ENCODE results near the gene MCHR1. TPM values are rescaled to one million over a fixed set of nuclear protein-coding genes. Genes with fewer than 3 reads are reported as not detected.

The MCHR1 gene
- total and polyA plus RNA-seq, 2 of the 4 experiments (the other 2 are of a cell fraction), result 1.4 to 3.2 TPM

- no peak overlapping the region for H3K4me3 ChIP-seq (ENCODE audit: insufficient read depth, low read depth, low read length)
- POLR2A ChIA-PET (ENCODE audit: unreplicated experiment), result interaction anchor here (0.5 to 1.1 kb wide), 2 partner anchors 11 to 57 kb away, joined by 4 to 5 read pairs; no protein-coding TSS in a partner anchor
- intact Hi-C loops (cut with micrococcal nuclease) (no loop called here), in situ Hi-C loops (cut with MboI; ENCODE audit: low sequenced_read_pairs) (no loop called here), dilution Hi-C loops (cut with HindIII; ENCODE audit: low sequenced_read_pairs, unreplicated experiment) (no loop called here)
- ATAC-seq (ENCODE audit: low read depth) (peak; percentile 74), DNase-seq (peak; percentile 49)
- peak overlapping the region; percentile 50; the same call in 1 of the 2 replicates for H3K14ac ChIP-seq (replicated peaks; ENCODE audit: low read depth, low read length)
- H3K27me3 ChIP-seq (ENCODE audit: control insufficient read depth, insufficient read depth, low read length), result no peaks in the 10 kb centered on the region
- H3K18ac ChIP-seq (ENCODE audit: low read depth, low read length), result peak overlapping the region; percentile 17; the same call in 1 of the 2 replicates
- peaks cover 14% of the 10 kb centered on the region; the same call in 1 of the 2 replicates for H3K9me1 ChIP-seq (ENCODE audit: insufficient read depth, low read length)
- H2AFZ ChIP-seq (replicated peaks; ENCODE audit: low read length, poor library complexity), result peak overlapping the region; percentile 78
- CTCF ChIA-PET, result no interaction called here
- peak overlapping the region; percentile 41; the same call in 1 of the 2 replicates for H4K5ac ChIP-seq (ENCODE audit: low read depth, low read length)
- no peaks in the 10 kb centered on the region for H3K9me3 ChIP-seq (ENCODE audit: control insufficient read depth, insufficient read depth, low read length)
- TF ChIP-seq SMC3 (IDR thresholded peaks at IDR 0.05; ENCODE audit: low read depth, low read length) (no peak), CEBPB (IDR thresholded peaks at IDR 0.05; ENCODE audit: low read depth, low read length) (peak; percentile 1; the same call in 1 of the 2 replicates), USF2 (IDR thresholded peaks at IDR 0.05; ENCODE audit: low read depth, low read length) (0 out of 2 replicates have a peak, but pooled peaks have one; percentile 3), NFE2L2 (IDR thresholded peaks at IDR 0.05; ENCODE audit: low read depth, low read length) (no peak), RFX5 (IDR thresholded peaks at IDR 0.05; ENCODE audit: low read depth, low read length) (no peak), MAZ (IDR thresholded peaks at IDR 0.05; ENCODE audit: borderline replicate concordance, low read depth, low read length) (no peak)
- TF ChIP-seq, protein P1, sequence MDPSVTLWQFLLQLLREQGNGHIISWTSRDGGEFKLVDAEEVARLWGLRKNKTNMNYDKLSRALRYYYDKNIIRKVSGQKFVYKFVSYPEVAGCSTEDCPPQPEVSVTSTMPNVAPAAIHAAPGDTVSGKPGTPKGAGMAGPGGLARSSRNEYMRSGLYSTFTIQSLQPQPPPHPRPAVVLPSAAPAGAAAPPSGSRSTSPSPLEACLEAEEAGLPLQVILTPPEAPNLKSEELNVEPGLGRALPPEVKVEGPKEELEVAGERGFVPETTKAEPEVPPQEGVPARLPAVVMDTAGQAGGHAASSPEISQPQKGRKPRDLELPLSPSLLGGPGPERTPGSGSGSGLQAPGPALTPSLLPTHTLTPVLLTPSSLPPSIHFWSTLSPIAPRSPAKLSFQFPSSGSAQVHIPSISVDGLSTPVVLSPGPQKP (IDR thresholded peaks at IDR 0.05; ENCODE audit: borderline replicate concordance, low read depth, low read length), result no peak
- H3K23ac ChIP-seq (ENCODE audit: low read depth, low read length), result peak overlapping the region; percentile 29
- no peaks in the 10 kb centered on the region for H3K36me3 ChIP-seq (ENCODE audit: control insufficient read depth, insufficient read depth, low read length)
- H2BK120ac ChIP-seq (ENCODE audit: low read depth, low read length), result peak overlapping the region; percentile 76
- no peaks in the 10 kb centered on the region for H4K20me1 ChIP-seq (ENCODE audit: insufficient read depth, low read length)
- peak overlapping the region; percentile 86 for H2BK20ac ChIP-seq (ENCODE audit: low read depth, low read length)
- H4K91ac ChIP-seq (ENCODE audit: insufficient read depth, low read depth, low read length), result peak overlapping the region; percentile 53; the same call in 1 of the 2 replicates
- H3K4ac ChIP-seq (ENCODE audit: low read depth, low read length), result peak overlapping the region; percentile 62
- peak overlapping the region; percentile 62 to 65 for H4K8ac ChIP-seq (ENCODE audit: low read depth in 2 of 2, low read length in 2 of 2)
- peak overlapping the region; percentile 37 for H3K4me2 ChIP-seq (ENCODE audit: low read depth, low read length)
- H3K56ac ChIP-seq (ENCODE audit: extremely low read depth, insufficient read depth, low read length), result 0 out of 2 replicates have a peak overlapping the region, but pooled peaks have one; percentile 4
- peak overlapping the region; percentile 92 for H2AK5ac ChIP-seq (ENCODE audit: low read depth, low read length)
- 20% methylated on average over 4 of the region's 11 CpGs; no CpG with 5 or more reads in 1 of the 2 experiments for WGBS, 2 experiments (ENCODE audit: extremely low coverage in 2 of 2, insufficient read length in 1 of 2)
- H2AK9ac ChIP-seq (replicated peaks; ENCODE audit: low read depth, low read length, poor library complexity), result peak overlapping the region; percentile 44
- H3K9ac ChIP-seq (ENCODE audit: low read depth, low read length), result peak overlapping the region; percentile 24; the same call in 1 of the 2 replicates
- BruUV-seq (replicated peaks), result no TSS peak
- H2BK15ac ChIP-seq (ENCODE audit: low read depth, low read length), result peak overlapping the region; percentile 79; the same call in 2 of the 3 replicates
- H2BK5ac ChIP-seq (ENCODE audit: low read depth, low read length, poor library complexity, severe bottlenecking), result no peak overlapping the region
- peak overlapping the region; percentile 65 for H3K27ac ChIP-seq (ENCODE audit: insufficient read depth, low read length)
- H3K79me1 ChIP-seq (ENCODE audit: low read depth in 1 of 2, low read length in 2 of 2), result no peaks in the 10 kb centered on the region
- peaks cover 7% of the 10 kb centered on the region for H3K4me1 ChIP-seq (ENCODE audit: control insufficient read depth, insufficient read depth, low read length)
Measured at GRCh38 chr22:40720538-40721256, 41.4 kb downstream of the MCHR1 start.
